Measurements from ENCODE around the gene MMP24OS. TPM values are rescaled to one million over a fixed set of nuclear protein-coding genes. Genes with fewer than 3 reads are reported as not detected.

MMP24OS gene
- 14.2 and 26.2 TPM in 2 replicates for total RNA-seq

GRCh38 chr20:35277531-35278395, at the start of gene MMP24OS:
TSS of gene MMP24OS (minus strand) at chr20:35278122. CDS start at chr20:35277929, 193 bp downstream.

GRCh38 chr20:35291654-35292503, 14.0 kb upstream of the MMP24OS start, which contains the start of gene FAM83C:
TSS of gene FAM83C (minus strand) at chr20:35292425. CDS start at chr20:35292304, 121 bp downstream.

GRCh38 chr20:35284267-35284991, 6.5 kb upstream of the MMP24OS start, which contains the start of gene EIF6:
TSS of gene EIF6 (minus strand) at chr20:35284772. CDS start at chr20:35284487, 285 bp downstream.

Other genes with a start within 250 kb of the MMP24OS start
- 52.8 and 59.5 TPM in 2 replicates for gene TRPC4AP, start 185.3 kb downstream of the MMP24OS start, total RNA-seq
- gene EDEM2, start 130.8 kb downstream of the MMP24OS start, total RNA-seq = 74.4 and 105 TPM in 2 replicates
- gene PROCR, start 106.0 kb downstream of the MMP24OS start, total RNA-seq = 50.8 and 120 TPM in 2 replicates
- gene MMP24, start 51.4 kb downstream of the MMP24OS start, total RNA-seq = 0.14 and 0.37 TPM in 2 replicates
- gene EIF6, start 6.7 kb upstream of the MMP24OS start, total RNA-seq = 89.0 and 110 TPM in 2 replicates
- gene FAM83C, start 14.3 kb upstream of the MMP24OS start, total RNA-seq = not detected in 2 replicates
- 22.0 and 22.5 TPM in 2 replicates for gene UQCC1, start 133.9 kb upstream of the MMP24OS start, total RNA-seq
- gene GDF5, start 160.1 kb upstream of the MMP24OS start, total RNA-seq = 1.7 and 2.1 TPM in 2 replicates
- 11.9 and 29.0 TPM in 2 replicates for gene CEP250, start 177.5 kb upstream of the MMP24OS start, total RNA-seq